ENCODE measurements around the gene TNFSF13. TPM values are rescaled to one million over a fixed set of nuclear protein-coding genes. Genes with fewer than 3 reads are reported as not detected.

Gene TNFSF13
- total RNA-seq, 4 donors from 2014 or later = 14.5 to 47.1 (median 27.2) TPM

GRCh38 chr17:7559320-7560171 is 996 bp downstream of the TNFSF13 start:
- no peak for ATAC-seq
- H3K4me3 ChIP-seq = peak overlapping the region; percentile 14 to 84
- peaks cover 2 to 75% (median 50%) of the 10 kb centered on the region in 3 donors for H3K4me1 ChIP-seq
- no peaks in the 10 kb centered on the region for H3K9me3 ChIP-seq
- no peaks in the 10 kb centered on the region for H3K27me3 ChIP-seq
- no peak for TF ChIP-seq POLR2A (IDR thresholded peaks at IDR 0.05)
- TF ChIP-seq EP300 (IDR thresholded peaks at IDR 0.05) = no peak
- TF ChIP-seq POLR2AphosphoS5 (IDR thresholded peaks at IDR 0.05) = no peak
- TF ChIP-seq, protein P1, sequence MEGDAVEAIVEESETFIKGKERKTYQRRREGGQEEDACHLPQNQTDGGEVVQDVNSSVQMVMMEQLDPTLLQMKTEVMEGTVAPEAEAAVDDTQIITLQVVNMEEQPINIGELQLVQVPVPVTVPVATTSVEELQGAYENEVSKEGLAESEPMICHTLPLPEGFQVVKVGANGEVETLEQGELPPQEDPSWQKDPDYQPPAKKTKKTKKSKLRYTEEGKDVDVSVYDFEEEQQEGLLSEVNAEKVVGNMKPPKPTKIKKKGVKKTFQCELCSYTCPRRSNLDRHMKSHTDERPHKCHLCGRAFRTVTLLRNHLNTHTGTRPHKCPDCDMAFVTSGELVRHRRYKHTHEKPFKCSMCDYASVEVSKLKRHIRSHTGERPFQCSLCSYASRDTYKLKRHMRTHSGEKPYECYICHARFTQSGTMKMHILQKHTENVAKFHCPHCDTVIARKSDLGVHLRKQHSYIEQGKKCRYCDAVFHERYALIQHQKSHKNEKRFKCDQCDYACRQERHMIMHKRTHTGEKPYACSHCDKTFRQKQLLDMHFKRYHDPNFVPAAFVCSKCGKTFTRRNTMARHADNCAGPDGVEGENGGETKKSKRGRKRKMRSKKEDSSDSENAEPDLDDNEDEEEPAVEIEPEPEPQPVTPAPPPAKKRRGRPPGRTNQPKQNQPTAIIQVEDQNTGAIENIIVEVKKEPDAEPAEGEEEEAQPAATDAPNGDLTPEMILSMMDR (IDR thresholded peaks at IDR 0.05) = no peak
- peak overlapping the region; percentile 88 to 96 (median 93) for H3K27ac ChIP-seq
- 53 to 70% methylated on average over 5 to 16 of the region's 18 CpGs for WGBS, 2 donors (ENCODE audit: low coverage in 1 of 2)
- peaks cover 0 to 24% of the 10 kb centered on the region in 2 donors for H3K36me3 ChIP-seq

DNA sequence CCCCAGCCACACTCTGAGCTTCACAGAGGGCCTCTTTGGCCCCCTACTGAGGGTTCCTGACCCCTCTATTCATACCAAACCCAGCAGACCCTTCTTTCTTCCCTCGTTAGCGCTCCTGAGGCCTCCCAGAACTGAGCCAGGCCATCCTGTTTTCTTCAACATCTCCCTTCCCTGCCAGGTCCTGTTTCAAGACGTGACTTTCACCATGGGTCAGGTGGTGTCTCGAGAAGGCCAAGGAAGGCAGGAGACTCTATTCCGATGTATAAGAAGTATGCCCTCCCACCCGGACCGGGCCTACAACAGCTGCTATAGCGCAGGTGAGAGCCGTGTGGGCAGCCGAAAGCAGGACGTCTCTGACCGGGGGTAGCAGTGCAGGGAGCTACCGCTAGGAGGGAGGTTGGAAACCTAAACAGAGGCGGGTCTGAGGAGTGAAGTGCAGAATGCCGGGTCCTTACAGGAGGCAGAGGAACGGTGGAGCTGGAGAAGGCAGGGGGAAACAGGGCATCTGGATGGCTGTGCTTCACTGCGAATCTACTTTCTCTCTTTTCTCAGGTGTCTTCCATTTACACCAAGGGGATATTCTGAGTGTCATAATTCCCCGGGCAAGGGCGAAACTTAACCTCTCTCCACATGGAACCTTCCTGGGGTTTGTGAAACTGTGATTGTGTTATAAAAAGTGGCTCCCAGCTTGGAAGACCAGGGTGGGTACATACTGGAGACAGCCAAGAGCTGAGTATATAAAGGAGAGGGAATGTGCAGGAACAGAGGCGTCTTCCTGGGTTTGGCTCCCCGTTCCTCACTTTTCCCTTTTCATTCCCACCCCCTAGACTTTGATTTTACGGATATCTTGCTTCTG is 1.9 kb downstream of the TNFSF13 start:
- H3K4me3 ChIP-seq = peak overlapping the region in 1 of 2 donors; percentile 84
- WGBS, 2 donors (ENCODE audit: low coverage in 1 of 2) = 9 to 34% methylated on average over 6 to 13 of the region's 22 CpGs
- peaks cover 2 to 78% (median 50%) of the 10 kb centered on the region in 3 donors for H3K4me1 ChIP-seq
- no peaks in the 10 kb centered on the region for H3K27me3 ChIP-seq
- H3K36me3 ChIP-seq = peaks cover 0 to 32% of the 10 kb centered on the region in 2 donors
- peak overlapping the region; percentile 67 to 96 (median 93) for H3K27ac ChIP-seq
- TF ChIP-seq, protein P1 (IDR thresholded peaks at IDR 0.05) = peak in 3 of 4 experiments; percentile 66 to 85 (median 71)
- no peak for TF ChIP-seq EP300 (IDR thresholded peaks at IDR 0.05)
- no peak for ATAC-seq
- H3K9me3 ChIP-seq = no peaks in the 10 kb centered on the region

GRCh38 chr17:7561028-7561575 is 2.6 kb downstream of the TNFSF13 start:
- WGBS, 2 donors (ENCODE audit: low coverage in 1 of 2) = 0 to 2% methylated on average over 7 to 10 of the region's 32 CpGs
- peak; percentile 60 for TF ChIP-seq POLR2AphosphoS5 (IDR thresholded peaks at IDR 0.05)
- no peak for TF ChIP-seq EP300 (IDR thresholded peaks at IDR 0.05)
- TF ChIP-seq, protein P1 (IDR thresholded peaks at IDR 0.05) = peak in 3 of 4 experiments; percentile 90 to 95 (median 94)
- no peak for TF ChIP-seq POLR2A (IDR thresholded peaks at IDR 0.05)
- peak; percentile 74 for ATAC-seq
- no peaks in the 10 kb centered on the region for H3K27me3 ChIP-seq
- peaks cover 0 to 39% of the 10 kb centered on the region in 2 donors for H3K36me3 ChIP-seq
- H3K27ac ChIP-seq = peak overlapping the region; percentile 82 to 96 (median 93)
- no peaks in the 10 kb centered on the region for H3K9me3 ChIP-seq
- peaks cover 2 to 78% (median 50%) of the 10 kb centered on the region in 3 donors for H3K4me1 ChIP-seq
- peak overlapping the region; percentile 65 to 84 for H3K4me3 ChIP-seq

DNA sequence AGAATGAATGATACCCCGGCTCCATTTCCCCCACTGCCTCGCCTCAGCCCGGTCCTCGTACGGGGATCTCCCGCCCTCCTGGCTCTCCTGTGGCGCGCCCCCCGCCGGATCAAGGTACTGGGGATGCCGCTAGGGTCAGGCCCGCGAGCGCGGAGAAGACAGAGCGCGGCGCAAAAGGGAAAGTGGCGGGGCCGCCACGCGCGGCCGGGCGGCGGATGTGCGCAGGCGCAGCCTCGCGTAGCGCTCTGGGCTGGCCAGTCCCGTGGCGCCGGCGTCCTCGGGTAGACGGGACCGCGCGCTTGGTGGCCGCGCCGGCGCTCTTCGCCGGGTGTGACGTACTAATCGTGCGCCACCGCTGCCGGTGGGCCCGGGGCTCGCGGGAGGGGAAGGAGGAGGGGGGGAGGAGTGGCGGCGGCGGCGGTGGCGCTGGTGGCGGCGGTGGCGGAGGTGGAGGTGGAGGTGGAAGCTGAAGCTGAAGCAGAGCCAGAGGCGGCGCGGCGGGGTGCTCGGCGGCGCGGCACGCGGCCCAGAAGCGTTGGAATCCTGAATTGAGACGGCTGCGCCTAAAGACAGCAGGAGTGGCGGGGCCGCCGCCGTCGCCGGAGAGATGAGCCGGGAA is 3.1 kb downstream of the TNFSF13 start, which contains the start of gene SENP3:
SENP3 (plus strand) TSS at position 331 of the 619 bp plus-strand sequence. CDS start 1,158 bp downstream, outside the sequence.
- peak within 1 kb of the TSS; percentile 82 to 96 (median 93) for H3K27ac ChIP-seq
- H3K36me3 ChIP-seq = peaks cover 0 to 45% of the 10 kb centered on the region in 2 donors
- H3K27me3 ChIP-seq = no peaks in the 10 kb centered on the region
- peak within 1 kb of the TSS; percentile 65 to 84 for H3K4me3 ChIP-seq
- peak; percentile 82 for ATAC-seq
- TF ChIP-seq POLR2A (IDR thresholded peaks at IDR 0.05) = peak; percentile 63 to 68
- no peak for TF ChIP-seq POLR2AphosphoS5 (IDR thresholded peaks at IDR 0.05)
- TF ChIP-seq, protein P1 (IDR thresholded peaks at IDR 0.05) = no peak
- no peaks in the 10 kb centered on the region for H3K9me3 ChIP-seq
- H3K4me1 ChIP-seq = peaks cover 2 to 75% (median 50%) of the 10 kb centered on the region in 3 donors
- 1% methylated on average over 17 to 21 of the region's 82 CpGs for WGBS, 2 donors (ENCODE audit: low coverage in 1 of 2)
